Measurements from ENCODE around the gene THAP12.

DNA sequence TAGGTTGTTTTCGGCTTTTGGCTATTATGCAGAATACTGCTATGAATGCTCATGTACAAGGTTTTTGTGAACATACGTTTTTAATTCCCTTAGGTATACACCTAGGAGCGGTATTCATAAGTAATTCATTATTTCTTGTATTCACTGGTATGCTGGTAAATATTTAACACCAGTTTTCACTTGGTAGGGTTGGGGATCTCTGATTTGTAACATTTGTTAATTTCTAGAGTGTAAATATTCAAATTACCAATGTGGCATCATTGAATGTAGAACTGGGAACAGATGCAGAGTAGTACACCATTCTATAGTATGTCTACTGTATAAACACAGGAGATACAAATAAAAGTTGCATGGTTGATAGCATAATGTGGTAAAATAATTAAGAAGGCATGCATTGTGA lies 16.5 kb upstream of the THAP12 start:
- TF ChIP-seq TAF1 (IDR thresholded peaks at IDR 0.05; ENCODE audit: low read depth, low read length) = no peak
- no peak for TF ChIP-seq POLR2A (IDR thresholded peaks at IDR 0.05; ENCODE audit: low read depth, low read length)
- no peak for TF ChIP-seq POLR2AphosphoS5 (IDR thresholded peaks at IDR 0.05; ENCODE audit: low read depth, low read length)
- TF ChIP-seq SPI1 (IDR thresholded peaks at IDR 0.05; ENCODE audit: low read depth, low read length) = no peak

Data from GM12891 (cell line).